ENCODE results near the gene AFF2.
"Not testable (repeated sequence)": the region's sequence is repeated elsewhere in the genome, so short reads cannot be mapped to it uniquely, and the experiment has no call there.

The AFF2 gene

DNA sequence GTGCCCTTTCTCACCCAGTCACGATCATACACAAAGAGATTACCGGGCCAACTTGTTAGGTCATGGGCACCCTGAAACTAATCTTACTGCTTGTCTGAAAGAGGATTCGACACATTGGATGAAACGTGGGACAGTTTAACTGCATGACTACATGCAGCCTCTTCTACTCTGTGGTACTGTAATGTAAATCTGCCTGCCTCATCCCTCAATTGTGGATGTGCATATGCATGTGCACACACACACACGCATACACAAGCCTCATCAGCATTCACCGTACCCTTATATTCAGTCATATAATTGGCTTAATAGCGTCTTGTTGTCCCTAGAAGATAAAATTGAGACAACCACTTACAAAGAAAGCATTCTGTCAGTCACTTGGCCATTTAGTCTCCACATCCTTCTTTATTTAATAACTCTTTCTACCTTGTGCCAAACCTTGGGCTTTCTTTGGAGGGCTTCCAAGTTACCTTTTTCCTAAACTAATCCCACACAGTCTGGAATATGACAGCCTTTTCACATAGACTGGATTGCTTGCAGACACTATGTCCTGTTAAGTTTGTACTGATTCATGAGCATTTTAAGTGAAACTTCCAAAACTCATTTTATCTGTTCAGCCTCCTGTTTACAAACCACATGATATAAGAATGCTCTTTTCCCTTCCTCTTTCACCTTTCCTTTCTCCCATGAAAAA lies 132.9 kb downstream of the AFF2 start:
- DNase-seq (ENCODE audit: low read depth in 2 of 2), result no peak

DNA sequence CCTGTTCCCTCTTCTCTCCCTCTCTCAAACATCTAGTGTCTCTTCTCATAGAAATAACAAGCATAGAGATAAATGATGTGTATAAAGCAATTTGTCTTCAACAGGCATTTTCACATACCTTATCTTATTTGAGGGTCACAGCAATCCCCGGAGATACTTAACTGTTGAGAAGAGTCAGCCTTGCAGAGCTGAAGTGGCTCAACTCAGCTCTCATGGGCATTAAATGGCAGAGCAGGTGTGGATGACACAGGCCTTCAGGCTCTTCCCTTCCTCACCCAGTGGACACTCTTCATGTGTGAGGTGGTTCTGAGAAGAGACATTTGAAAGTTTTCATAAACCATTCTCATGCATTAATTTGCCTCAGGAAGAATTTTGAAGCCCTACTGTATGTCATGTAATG lies 134.2 kb downstream of the AFF2 start:
- no peak for DNase-seq (ENCODE audit: low read depth in 2 of 2)

DNA sequence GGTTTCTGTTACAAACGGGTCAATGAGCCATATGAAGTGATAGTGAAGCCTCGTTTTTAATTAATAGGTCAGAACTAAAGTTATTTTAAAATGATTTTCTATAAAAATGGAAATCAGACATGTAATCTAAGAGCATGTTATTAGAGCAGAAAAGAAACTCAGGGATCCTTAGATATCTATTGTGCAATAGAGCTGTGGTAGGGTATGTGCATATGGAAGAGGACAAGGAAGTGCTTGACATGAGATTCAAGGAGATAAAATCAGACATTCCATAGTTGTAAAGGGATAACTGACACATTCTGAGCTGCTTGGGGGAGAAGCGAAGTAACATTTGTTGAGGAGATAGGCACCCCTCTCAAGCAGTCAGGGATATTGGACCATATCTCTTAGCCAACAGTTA lies 143.0 kb downstream of the AFF2 start:
- no peak for DNase-seq (ENCODE audit: low read depth in 2 of 2)

DNA sequence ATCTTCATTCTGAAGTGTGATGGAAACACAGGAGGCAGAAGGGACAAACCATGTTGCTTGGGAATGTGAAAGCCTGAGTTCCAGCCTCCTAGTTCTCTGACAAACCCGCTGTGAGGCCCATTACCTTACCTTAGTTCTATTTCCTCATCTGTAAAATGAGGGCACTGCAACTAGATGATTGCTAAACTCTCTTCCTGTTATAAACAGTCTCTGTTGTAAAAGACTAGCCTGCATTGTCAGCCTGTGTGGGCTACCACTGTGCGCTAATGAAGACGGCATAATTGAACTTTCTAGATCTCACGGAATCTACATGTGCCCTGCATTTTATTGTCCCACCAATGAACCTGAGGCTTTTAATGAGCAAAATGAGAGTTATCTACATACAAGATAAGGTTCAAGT lies 147.2 kb downstream of the AFF2 start:
- no peak for DNase-seq (ENCODE audit: low read depth in 2 of 2)

DNA sequence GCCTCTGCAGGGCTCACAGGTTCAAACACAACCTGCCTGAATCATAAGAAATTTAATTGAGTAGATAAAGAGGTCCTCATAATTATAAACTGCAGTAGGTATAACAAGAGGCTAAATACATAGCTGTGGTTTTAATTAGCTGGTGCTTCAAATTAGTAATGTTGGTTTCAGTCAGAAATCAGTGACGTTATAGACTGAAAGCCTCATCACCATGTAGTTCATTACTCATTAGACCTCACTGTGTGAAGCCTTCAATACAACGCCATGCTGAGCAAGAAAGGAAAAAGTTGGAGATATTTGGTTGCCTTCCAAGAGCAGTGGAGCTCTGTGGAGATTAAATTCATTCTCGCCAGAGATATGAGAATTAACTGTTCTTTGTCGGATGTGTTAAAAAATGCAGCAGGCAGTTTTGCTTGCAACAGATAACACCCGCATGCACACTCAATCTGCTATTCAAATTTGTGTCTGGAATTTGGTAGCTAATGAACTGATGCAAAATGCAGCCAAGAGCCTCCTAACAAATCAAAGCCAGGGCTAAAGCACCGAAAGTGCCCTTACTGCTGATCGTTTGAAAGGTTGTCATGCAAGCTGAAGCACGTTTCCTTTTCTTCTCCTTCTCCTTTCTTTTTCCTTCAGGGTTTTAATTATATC lies 148.9 kb downstream of the AFF2 start:
- DNase-seq (ENCODE audit: low read depth in 2 of 2), result no peak

DNA sequence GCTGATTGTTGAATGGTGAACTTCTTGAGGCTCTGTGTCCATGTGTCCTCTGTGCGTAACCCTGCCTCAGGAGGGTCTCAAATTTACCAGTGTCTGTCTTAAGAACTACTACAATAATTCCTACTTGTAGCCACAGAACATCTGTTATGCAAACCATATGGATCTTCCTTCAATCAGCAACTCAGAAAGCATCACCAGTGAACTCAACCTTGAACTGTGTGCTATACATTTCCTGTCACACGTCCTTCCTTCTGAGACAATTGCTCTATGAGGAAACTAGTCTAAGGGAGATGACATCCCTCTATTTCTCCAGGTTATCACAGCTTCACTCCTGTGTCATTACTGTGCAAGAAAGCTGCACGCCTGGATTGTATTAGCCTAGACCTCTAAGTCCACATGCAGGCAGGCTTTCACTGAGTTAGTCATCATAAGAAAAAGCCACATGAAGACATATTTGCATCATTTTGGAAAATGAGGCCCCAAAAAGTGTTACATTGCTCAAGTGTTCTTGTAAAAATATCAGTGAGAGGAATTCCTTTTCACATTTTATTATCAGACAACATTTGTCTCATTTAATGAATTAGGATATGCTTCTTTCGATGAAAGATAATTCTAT lies 157.8 kb downstream of the AFF2 start:
- DNase-seq (ENCODE audit: low read depth in 2 of 2), result no peak

DNA sequence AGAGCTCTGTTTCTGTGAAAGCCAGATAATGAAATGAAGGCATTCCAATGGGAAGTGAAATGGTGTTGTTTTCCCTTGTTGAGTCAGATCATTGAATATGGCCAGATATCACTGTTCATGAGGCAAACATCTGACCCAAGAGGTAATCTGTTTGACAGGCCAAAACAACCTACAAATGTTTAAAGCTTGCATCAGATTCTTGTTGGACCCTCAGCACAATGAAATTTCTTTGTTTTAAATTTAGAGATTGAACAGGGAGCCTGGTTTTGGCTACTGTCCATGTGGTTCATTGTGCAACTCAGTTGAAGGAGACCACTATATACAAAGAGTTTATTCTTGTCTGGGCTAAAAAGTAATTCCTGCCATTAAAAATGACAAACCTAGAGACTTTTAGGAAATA lies 159.1 kb downstream of the AFF2 start:
- DNase-seq (ENCODE audit: low read depth in 2 of 2), result no peak

DNA sequence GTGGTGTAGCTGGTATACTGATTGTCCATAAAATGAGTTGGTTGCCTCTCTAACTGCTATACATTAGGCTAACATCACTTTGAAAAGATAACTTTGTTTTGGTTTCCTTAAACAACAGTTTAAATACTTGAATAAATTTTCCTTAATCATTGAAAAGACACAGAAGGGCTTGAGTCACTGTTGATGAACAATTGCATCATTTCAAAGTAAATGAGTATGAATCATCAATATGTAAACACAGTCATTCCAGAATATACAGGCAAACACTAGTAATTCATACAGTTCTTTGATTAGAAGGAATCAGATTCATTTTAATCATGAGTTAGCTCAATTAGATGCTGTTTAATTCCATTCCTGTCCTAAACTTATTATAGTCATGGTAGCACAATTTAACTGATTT lies 160.6 kb downstream of the AFF2 start:
- DNase-seq (ENCODE audit: low read depth in 2 of 2), result no peak

DNA sequence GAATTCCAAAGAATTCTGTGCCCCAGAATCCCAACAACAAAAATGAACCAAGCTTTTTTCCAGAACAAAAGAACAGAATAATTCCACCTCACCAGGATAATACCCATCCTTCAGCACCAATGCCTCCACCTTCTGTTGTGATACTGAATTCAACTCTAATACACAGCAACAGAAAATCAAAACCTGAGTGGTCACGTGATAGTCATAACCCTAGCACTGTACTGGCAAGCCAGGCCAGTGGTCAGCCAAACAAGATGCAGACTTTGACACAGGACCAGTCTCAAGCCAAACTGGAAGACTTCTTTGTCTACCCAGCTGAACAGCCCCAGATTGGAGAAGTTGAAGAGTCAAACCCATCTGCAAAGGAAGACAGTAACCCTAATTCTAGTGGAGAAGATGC lies 161.6 kb downstream of the AFF2 start:
- DNase-seq (ENCODE audit: low read depth in 2 of 2), result no peak

DNA sequence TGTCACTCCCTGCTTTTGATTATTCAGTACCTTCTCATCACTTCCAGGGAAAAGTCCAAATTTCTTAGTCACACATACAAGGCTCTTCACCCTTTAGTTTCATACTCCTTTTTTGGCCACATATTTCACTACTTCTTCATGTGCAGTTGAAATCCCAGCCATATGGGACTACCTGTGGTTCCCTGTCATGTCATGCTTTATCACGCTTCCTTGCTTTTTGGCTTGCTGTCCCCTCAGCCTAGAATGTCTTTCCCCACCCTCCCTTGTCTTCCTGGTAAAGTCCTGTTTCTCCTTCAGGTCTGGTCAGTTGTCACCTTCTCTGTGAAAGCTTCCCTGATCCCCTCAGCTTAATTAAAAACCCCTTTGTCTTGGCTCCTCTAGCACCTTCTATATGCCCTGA lies 163.8 kb downstream of the AFF2 start:
- no peak for DNase-seq (ENCODE audit: low read depth in 2 of 2)

DNA sequence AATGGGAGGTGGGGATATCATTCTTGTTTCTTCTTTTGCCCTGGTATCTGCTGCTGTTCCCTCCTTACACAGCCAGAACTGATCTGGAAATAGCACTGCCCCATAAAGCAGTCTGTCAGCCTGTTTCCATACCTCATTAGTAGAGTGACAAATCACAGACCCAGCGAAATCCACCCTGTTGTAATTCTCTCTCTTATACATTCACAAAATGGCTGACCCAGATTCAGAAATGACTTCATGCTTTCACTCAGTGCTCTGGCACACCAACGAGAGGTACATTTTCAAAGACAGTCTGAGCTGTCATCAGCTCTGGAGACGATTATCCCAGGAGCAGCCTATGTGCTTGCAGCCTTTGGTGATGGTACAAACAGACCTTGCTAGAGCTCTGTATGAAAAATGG lies 164.6 kb downstream of the AFF2 start:
- DNase-seq (ENCODE audit: low read depth in 2 of 2), result no peak

DNA sequence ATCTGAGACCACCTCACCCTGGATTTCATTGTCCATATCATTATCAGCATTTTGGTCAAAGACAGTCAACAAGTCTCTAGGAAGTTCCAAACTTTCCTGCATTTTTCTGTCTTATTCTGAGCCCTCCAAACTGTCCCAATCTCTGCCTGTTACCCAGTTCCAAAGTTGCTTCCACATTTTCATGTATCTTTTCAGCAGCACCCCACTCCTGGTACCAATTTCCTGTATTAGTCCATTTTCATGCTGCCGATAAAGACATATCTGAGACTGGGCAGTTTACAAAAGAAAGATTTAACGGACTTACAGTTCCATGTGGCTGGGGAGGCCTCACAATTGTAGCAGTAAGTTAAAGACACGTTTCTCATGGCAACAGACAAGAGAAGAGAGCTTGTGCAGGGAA lies 168.8 kb downstream of the AFF2 start:
- not testable (repeated sequence) for DNase-seq (ENCODE audit: low read depth in 2 of 2)

DNA sequence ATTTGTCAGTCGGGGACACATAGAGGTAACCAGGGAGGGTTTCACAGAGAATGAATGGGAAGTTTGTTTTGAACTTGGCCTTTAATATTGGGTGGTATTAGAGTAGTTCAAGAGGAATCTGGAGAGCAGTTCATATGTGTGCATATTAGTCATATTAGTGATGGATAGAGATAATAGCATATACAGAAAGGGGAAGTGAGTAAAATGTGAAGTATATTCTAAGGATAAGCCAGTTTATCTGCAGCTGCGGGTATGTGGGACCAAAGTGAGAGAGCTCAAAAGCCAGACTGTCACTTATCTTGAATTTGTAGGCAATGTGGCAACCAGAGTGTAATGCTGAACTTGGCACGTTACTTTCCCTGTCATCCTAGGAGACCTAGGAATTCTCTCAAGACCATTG lies 169.9 kb downstream of the AFF2 start:
- no peak for DNase-seq (ENCODE audit: low read depth in 2 of 2)

DNA sequence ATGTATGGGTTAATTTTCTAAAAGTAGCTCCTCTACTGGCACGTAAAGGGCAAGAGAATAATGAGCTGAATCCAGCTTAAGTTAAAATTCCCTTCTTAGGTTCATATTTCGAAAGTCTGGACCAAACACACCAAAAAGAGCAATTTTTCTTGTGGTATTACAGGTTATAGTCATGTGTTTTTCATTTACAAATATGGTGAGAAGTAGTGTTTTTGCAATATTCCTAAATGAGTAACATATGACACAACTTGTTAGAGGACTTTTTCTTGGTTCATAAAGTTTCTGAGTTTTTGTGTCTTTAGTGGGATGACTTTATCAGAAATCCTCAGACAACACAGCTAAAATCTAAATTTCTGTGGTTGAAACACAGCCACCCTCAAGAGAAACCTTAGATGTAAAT lies 172.1 kb downstream of the AFF2 start:
- DNase-seq (ENCODE audit: low read depth in 2 of 2), result no peak

DNA sequence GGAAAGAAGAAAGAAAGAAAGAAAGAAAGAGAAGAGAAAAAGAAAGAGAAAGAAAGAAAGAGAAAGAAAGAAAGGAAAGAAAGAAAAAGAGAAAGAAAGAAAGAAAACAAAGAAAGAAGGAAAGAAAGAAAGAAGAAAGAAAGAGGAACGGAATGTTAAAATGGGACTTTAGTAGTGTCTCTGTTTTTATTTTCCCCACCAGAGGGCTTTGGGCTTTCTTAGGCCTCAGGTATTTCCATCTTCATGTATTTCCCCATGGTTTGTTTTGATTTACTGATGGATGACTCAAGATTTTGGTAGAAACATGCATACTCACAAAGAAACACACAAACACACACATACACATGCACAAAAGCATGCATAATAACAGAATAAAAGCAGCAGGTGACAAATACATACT lies 181.2 kb downstream of the AFF2 start:
- no peak for DNase-seq (ENCODE audit: low read depth in 2 of 2)

DNA sequence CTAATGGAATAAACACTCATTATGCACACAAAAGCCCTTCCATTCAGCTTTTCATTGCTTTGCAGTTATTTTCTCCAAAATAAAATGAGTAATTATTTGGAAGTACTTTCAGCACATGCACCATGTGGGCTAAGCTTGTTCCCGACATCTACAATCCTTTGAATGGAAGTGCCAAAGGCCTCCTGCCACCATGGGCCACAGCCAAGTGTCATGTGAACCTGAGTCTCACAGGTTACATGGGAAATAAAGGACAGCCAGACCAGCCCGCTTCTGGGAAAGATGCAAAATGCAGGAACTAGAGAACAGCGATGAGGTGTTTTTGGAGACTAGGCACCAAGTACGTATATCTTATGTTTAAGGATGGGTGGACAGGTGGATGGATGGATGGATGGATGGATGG lies 181.8 kb downstream of the AFF2 start:
- DNase-seq (ENCODE audit: low read depth in 2 of 2), result no peak

DNA sequence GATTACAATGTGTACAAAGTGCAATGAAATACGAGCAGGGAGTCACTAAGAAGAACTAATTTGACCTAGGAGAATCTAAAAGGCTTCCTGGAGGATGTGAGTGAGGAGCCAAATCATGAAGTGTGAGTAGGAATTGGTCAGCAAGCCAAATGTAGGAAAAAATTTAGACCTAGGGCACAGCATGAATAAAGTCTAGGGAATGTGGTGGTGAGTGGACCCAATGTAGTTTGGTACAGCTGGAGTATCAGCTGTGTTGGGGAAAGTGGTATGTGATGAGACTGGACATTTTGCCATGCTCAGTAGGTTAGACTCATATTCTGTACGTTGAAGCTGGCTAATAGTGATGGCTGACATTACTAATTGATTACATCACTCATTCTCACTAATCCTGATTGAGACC lies 191.0 kb downstream of the AFF2 start:
- DNase-seq (ENCODE audit: low read depth in 2 of 2), result no peak

DNA sequence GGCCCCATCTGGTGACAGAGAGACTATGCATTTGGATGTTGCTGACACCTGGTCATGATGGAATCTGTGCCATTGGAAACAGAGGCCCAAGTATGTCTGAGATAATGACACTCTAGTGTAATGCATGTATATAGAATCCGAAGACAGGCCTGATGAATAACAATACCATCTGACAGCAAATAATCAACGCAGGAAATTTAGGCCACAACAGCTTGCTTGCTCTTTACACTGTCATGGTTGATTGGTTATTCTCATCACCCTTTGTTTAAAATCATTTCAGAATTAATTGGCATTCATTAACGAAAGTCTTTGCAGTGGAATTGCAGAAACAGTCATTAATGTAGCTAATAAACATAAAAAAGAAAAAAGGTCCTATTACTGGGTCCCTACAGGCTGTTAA lies 194.8 kb downstream of the AFF2 start:
- DNase-seq (ENCODE audit: low read depth in 2 of 2), result no peak

DNA sequence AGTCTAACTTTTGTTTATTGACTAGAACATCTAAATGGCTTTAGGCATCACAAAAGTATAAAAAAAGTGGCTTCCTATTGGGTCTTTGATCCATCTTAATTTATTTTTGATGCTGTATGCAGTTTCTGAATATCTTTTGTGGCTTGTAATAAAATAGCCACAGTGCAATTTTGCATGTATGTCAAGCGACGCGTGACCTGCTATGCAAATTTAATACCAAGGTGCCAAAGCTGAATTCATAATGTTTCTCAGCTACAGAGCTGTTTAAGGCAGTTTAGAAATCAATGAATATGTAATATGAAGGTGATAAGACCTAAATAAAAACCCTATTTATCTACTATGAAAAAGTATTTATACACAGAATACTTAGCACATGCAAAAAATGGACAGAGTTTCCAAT lies 197.8 kb downstream of the AFF2 start:
- no peak for DNase-seq (ENCODE audit: low read depth in 2 of 2)

DNA sequence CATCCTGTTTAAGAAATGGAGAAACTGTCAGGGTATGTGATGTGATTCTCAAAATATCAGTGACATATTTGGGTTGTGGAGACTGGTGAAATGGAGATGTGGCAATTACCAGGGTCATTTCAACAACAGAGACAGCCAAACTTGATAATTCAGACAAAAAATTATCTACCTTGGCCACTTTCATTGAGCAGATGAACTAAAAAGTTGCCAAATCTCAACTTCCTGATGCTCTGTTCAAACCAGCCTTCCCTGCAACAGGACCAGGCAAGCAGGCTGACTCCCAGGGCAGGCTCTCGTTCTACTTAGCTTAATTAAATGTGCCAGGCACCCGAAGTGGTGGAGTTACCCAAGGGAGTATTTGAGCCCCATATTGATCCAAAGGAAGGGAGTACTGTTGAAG lies 199.6 kb downstream of the AFF2 start:
- no peak for DNase-seq (ENCODE audit: low read depth in 2 of 2)

DNA sequence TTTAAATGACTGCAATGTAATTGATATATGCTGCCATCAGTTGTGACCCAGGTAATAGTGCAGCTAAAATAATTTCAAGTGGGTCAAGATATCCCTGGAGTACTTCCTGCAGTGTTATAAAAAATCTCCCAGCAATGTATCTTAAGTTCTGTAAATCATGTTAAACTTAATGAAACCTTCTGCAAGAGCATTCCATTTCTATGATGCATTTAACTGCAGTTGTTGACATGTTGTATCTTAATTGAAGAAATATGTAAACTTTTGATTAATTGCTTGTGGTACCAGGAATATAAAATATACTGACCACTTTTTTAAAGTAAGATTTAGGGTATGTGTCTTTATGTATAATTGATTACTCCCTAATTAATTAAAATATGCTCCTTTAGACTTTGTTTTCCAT lies 213.6 kb downstream of the AFF2 start:
- no peak for DNase-seq (ENCODE audit: low read depth in 2 of 2)

DNA sequence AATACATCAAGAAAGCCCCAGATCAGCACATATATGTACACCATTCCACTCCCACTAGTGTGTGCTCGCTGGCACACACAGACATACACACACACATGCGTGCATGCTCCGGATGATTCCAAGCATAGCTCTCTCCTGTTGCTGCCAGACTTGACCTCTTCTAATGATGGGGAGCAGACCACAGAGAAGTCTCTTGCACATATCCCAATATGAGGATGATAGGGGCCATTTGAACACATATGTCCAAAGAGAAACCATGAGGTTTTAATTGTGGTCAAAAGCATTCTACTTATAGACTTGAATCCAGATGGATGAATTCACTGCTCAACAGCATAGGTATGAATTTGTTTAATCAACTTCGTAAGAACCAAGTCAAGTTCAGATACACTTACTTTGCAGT lies 214.9 kb downstream of the AFF2 start:
- DNase-seq (ENCODE audit: low read depth in 2 of 2), result no peak

DNA sequence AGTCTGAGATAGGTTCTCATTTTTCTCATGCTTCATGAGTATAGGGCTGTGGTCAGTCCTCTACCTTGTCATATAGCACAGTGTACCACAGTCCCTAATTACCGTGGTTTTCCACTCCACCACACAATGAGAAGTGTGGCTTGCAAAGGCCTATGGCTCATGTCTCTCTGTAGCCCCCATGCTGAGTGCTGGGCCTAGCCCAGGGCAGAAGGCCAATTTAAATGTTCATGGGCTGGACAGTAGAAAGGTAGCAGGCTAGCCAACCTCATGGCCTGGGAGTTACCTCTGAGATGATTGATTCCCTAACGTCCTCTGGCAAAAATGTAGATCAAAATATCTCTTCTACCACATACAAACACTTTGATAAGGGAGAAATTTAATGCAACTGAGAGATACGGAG lies 222.5 kb downstream of the AFF2 start:
- DNase-seq (ENCODE audit: low read depth in 2 of 2), result no peak

DNA sequence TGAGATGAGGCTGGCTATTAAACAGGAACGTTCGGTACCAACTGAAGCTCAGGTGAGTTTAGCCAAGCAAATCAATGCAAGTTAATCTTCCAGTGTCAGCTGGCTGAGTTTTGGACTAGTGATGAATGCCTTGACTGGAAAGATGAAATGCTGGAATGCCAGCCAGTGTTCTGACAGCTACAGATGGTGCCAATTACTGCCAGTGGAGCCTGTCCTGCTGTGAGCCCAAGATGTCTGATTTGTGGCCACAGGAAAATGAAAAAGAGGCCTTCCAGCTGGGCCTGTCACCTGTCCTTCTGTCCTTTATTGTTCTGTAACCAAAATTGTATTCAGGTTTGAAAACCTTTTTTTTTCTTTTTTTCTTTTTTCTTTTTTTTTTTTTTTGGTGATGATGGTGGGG lies 223.1 kb downstream of the AFF2 start:
- DNase-seq (ENCODE audit: low read depth in 2 of 2), result no peak

Data from stimulated activated CD8-positive, alpha-beta memory T cell treated with anti-CD3 and anti-CD28 coated beads, Interleukin-2, amount 100 ng/mL, for 1 hour (primary cell).